Fibroblast of mammary gland (primary cell): ENCODE data around the gene DDX31.
A peak's percentile ranks its signal among the peaks of the same experiment; 100 is the strongest.

Experiments
- DNase-seq: peaks from one replicate; pipeline ENCODE4 v3.0.0-alpha.2; 2010; ENCODE audit warnings: low read depth
- H3K4me3 ChIP-seq: 2 replicates; pipeline ENCODE4 v1.5.1; 2011; ENCODE audit warnings: low read depth, mild to moderate bottlenecking, low read length, moderate library complexity; ENCODE audit not compliant: control insufficient read depth
- TF ChIP-seq, protein P1 (sequence below): conservative IDR thresholded peaks from 2 replicates; pipeline ENCODE4 v1.5.1; 2011; ENCODE audit warnings: low read depth, low read length, inconsistent platforms; ENCODE audit not compliant: control insufficient read depth, insufficient read depth

The DDX31 gene

DNA sequence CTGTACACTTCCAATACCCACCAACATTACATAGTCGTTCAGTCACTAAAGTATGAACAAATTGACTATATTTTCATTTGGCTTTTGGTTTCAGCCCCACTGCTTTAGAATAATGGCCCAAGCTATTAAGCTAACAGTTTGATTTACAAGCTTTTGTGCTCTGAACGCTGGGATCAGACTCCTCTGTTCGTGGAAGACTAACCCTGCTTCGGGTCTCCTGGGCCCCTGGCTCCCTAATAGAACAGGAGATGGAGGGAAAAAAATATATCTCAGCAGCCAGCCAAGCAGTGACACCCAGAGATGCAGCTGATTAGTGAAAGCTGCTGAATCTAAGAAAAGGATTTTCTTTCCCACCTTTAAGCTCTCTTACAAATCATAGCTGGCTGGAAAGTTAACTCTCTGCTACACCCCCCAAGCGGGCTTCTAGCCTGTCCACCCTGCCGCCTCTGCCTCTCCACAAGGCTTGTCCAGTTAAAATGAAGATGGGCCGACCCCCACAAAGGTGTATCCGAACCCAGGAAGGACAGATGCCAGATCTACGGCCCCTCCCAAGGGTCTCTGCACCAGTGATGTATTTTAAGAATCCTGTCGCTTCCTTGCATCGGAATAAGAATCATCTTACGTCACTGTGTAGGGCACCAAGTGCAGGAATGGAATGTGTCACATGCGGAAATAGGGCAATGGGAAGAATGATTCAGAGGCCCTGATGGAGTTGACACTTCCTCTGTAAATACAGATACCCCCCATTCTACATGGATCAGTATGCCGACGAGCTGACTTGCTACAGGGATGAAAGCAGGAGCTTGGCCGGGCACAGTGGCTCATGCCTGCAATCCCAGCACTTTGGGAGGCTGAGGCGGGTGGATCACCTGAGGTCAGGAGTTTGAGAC, 120.8 kb downstream of the DDX31 start:
- TF ChIP-seq, protein P1, sequence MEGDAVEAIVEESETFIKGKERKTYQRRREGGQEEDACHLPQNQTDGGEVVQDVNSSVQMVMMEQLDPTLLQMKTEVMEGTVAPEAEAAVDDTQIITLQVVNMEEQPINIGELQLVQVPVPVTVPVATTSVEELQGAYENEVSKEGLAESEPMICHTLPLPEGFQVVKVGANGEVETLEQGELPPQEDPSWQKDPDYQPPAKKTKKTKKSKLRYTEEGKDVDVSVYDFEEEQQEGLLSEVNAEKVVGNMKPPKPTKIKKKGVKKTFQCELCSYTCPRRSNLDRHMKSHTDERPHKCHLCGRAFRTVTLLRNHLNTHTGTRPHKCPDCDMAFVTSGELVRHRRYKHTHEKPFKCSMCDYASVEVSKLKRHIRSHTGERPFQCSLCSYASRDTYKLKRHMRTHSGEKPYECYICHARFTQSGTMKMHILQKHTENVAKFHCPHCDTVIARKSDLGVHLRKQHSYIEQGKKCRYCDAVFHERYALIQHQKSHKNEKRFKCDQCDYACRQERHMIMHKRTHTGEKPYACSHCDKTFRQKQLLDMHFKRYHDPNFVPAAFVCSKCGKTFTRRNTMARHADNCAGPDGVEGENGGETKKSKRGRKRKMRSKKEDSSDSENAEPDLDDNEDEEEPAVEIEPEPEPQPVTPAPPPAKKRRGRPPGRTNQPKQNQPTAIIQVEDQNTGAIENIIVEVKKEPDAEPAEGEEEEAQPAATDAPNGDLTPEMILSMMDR = no peak
- H3K4me3 ChIP-seq = no peak overlapping the region
- no peak for DNase-seq

DNA sequence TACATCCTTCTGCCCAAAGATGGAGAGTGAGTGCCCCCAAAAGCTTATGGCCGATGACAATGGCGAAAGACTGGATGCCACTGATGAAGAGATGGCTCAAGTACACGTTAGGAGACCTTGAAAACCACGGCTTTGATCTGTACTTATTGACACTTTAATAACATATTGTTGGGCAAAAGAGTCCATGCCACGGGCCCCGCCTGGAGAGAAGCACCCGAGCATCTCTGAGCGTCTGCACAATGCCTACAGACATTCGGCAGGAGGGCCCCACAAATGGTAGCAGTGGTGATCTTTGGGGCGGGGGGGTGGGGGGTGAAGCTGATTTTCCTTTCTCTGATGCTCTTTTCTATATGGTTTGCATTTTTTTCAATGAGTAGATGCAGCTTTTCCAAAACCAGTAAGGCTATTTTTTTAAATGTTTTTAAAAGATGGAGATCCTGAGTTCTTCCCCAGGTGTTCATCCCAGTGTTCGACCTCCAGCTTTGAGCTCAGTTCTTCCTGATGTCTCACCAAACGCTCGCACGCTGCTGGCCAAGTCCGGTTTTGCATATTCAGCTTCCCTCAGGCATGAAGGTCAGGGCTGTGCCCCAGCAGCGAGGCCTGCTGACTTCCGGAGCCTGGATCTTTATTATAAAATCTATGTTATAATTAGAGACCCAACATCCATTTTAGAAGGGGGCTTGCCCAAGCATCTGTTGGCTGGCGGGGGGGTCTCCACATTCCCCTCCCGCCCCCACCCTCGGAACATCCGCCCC, 121.6 kb downstream of the DDX31 start:
- DNase-seq = no peak
- TF ChIP-seq, protein P1 = no peak
- no peak overlapping the region for H3K4me3 ChIP-seq

DNA sequence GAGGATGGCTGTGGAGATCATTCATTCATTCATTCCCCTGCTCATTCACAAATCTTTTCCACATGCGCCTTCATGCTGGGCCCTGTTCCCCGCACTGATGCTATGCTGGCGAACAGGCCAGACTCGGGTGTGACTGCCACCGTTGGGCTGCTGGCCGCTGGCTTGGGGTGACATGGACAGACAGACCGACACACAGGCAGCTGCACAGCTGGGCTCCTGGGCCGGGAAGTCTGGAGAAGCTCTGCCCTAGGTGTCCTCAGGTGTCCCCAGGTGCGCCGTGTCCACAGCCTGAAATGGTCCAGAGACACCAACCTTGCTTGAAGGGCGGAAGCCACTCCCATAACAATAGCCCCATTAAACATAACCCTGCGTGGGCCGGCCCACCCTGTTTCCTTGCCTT, 122.3 kb downstream of the DDX31 start:
- TF ChIP-seq, protein P1 = no peak
- no peak overlapping the region for H3K4me3 ChIP-seq
- DNase-seq = no peak

DNA sequence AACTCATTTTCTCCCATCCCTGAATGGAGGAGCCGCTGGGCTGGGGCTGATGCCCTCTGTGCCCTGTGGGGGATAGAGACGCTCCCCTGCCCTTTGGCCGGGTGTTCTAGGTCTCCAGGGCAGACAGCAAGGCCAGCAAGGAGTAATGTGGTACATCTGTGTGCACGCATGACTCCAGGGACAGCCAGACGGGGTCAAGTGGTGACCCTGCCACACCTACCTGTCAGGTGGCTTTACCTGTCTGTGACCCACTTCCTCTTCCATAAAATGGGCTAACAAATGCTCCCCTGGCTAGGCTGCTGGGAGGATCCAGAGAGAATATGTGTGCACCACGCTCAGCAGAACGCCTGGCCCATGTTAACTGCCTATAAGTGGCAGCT, 122.7 kb downstream of the DDX31 start:
- DNase-seq = no peak
- TF ChIP-seq, protein P1 = no peak
- H3K4me3 ChIP-seq = no peak overlapping the region

DNA sequence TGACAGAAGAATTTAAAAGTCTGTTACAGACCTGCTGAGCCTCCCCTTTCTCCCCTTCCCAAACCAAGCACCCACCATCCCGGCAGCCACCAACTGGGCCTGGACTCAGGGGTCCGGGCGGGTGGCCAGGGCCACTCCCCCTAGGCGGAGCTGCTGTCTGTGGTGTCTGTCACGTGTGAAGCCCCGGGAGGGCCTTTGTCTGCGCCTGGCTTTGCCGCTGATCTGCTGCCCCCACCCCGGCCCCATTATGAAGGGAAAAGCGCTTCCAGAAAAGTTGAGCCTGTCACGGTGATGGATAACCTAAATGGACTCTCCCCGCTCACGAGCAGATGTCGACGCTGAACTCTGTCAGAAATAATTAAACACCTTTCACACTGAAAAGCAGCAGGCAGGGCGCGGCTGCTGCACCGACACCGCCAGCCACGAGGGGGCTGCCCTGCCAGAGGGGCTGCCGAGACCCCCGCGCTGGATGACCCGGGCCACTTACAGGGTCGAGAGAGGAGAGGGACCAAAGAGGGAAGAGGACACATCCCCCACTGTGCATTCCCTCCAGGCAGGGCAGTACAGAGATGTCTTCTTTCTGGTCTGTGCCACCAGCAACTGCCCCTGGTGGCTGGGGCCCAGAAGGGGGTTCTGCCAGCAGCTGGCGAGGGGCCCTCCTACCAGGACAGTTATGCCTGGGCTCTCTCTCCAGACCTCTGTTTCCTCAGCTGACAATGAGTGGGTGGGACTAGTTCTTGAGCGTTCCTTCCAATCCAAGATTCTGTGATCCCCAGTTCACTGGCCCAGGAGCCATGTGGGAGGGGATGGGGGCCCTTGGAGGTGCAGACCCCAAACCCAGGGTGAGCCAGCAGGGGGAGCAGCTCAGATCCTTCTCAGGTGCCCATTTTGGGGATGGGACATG, 123.4 kb downstream of the DDX31 start:
- H3K4me3 ChIP-seq = no peak overlapping the region
- TF ChIP-seq, protein P1 = no peak
- DNase-seq = peak; percentile 24

DNA sequence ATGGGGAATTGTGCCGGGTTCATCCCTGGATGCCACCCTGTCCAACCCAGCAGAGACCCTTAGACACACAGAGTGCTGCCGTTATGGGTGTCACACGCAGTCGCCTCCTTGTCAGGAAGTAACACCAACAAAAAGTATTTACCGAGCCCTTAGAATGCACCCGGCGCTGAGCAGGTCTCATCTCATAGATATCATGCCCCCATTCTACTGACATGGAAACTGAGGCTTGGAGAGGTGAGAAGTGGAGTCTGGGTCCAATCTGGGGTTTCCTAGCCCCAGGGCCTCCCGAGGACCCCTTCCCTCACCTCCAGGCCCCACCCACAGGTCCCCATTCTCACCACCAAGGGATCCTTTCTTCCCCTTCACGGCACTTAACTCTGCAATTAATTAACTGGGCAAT, 124.2 kb downstream of the DDX31 start:
- H3K4me3 ChIP-seq = no peak overlapping the region
- TF ChIP-seq, protein P1 = no peak

More for the DNA sequence above, 124.2 kb downstream of the DDX31 start:
- DNase-seq = no peak
